ACHN (cell line): ENCODE measurements around the gene HIP1.
"Not testable (repeated sequence)": the region's sequence is repeated elsewhere in the genome, so short reads cannot be mapped to it uniquely, and the experiment has no call there.

Source experiments
- DNase-seq: peaks from one replicate; pipeline ENCODE4 v3.0.0-alpha.2; 2015
- in situ Hi-C: cut with HindIII; loops from 2 replicates; pipeline ENCODE4 v1.10.0; 2017; ENCODE audit warnings: low sequenced_read_pairs, low pct_ligation_motif_present, low pct_unique_long_range_greater_than_20kb

The HIP1 gene

GRCh38 chr7:75572814-75573213 is 165.9 kb downstream of the HIP1 start:
- in situ Hi-C loops = no loop called here
- DNase-seq = no peak

GRCh38 chr7:75572396-75572795 is 166.3 kb downstream of the HIP1 start:
- in situ Hi-C loops = no loop called here
- no peak for DNase-seq

GRCh38 chr7:75571209-75571608 is 167.5 kb downstream of the HIP1 start:
- in situ Hi-C loops = no loop called here
- no peak for DNase-seq

- in situ Hi-C loops, DNase-seq: not testable (repeated sequence)
Measured at GRCh38 chr7:75569629-75570282, 169.0 kb downstream of the HIP1 start.

GRCh38 chr7:75567948-75568595 is 170.7 kb downstream of the HIP1 start:
- in situ Hi-C loops = no loop called here
- no peak for DNase-seq

GRCh38 chr7:75565132-75565837 is 173.5 kb downstream of the HIP1 start:
- in situ Hi-C loops = no loop called here
- peak; percentile 84 for DNase-seq

GRCh38 chr7:75563171-75563570 is 175.6 kb downstream of the HIP1 start:
- DNase-seq = no peak
- in situ Hi-C loops = no loop called here

- in situ Hi-C loops = no loop called here
- no peak for DNase-seq
Measured at GRCh38 chr7:75559976-75560365, 178.8 kb downstream of the HIP1 start.

GRCh38 chr7:75559355-75559975 is 179.3 kb downstream of the HIP1 start:
- peak; percentile 97 for DNase-seq
- in situ Hi-C loops = no loop called here

GRCh38 chr7:75556835-75557234 is 181.9 kb downstream of the HIP1 start:
- DNase-seq, in situ Hi-C loops: not testable (repeated sequence)

- DNase-seq = no peak
- in situ Hi-C loops = no loop called here
Measured at GRCh38 chr7:75555736-75556135, 183.0 kb downstream of the HIP1 start.

GRCh38 chr7:75546237-75547015 is 192.3 kb downstream of the HIP1 start:
- no peak for DNase-seq
- in situ Hi-C loops = no loop called here

GRCh38 chr7:75537731-75538130 is 201.0 kb downstream of the HIP1 start:
- in situ Hi-C loops = no loop called here
- no peak for DNase-seq

- in situ Hi-C loops = no loop called here
- DNase-seq = no peak
Measured at GRCh38 chr7:75536940-75537538, 201.7 kb downstream of the HIP1 start.

- DNase-seq = no peak
- in situ Hi-C loops = no loop called here
Measured at GRCh38 chr7:75536491-75536890, 202.2 kb downstream of the HIP1 start.

GRCh38 chr7:75534727-75535307 is 203.9 kb downstream of the HIP1 start:
- in situ Hi-C loops = no loop called here

GRCh38 chr7:75533926-75534325 is 204.8 kb downstream of the HIP1 start:
- in situ Hi-C loops = no loop called here
- DNase-seq = no peak

More at GRCh38 chr7:75534727-75535307, 203.9 kb downstream of the HIP1 start:
- DNase-seq = peak; percentile 22

- no peak for DNase-seq
- in situ Hi-C loops = no loop called here
Measured at GRCh38 chr7:75532639-75533038, 206.1 kb downstream of the HIP1 start.
